B cell (primary cell): ENCODE measurements around the gene MORC1. TPM values are rescaled to one million over a fixed set of nuclear protein-coding genes. Genes with fewer than 3 reads are reported as not detected.

Experiments
- ATAC-seq: fragments of 200-7000 bp; cut with Tn5 transposase; one replicate; pipeline ENCODE4 v1.10.0; 2021; ENCODE audit warnings: low read depth, mild to moderate bottlenecking, moderate number of reproducible peaks, moderate library complexity
- CTCF ChIA-PET: fragments of 350-600 bp; sonication (Branson Sonifier 250); formaldehyde crosslinking; loops from one replicate; lab custom pipeline; 2021; ENCODE audit warnings: antibody characterized with exemption, inconsistent platforms; lab: Charles Lee
- POLR2A ChIA-PET: fragments of 350-600 bp; sonication (Branson Sonifier 250); formaldehyde crosslinking; loops from one replicate; lab custom pipeline; 2021; ENCODE audit warnings: antibody characterized with exemption; lab: Charles Lee
- DNase-seq: peaks from one replicate; pipeline ENCODE4 v3.0.0; 2013
- H2AFZ ChIP-seq: 2 replicates; pipeline ENCODE4 v1.6.1; 2012; ENCODE audit warnings: mild to moderate bottlenecking, low read depth, low read length; ENCODE audit not compliant: insufficient read depth, poor library complexity, severe bottlenecking
- H3K27ac ChIP-seq, 2 donors: 1 replicate in 1 of 2; 2 replicates in 1 of 2; pipeline ENCODE4 v1.5.1; 2012 to 2013; ENCODE audit warnings: low read length in 2 of 2, mild to moderate bottlenecking in 2 of 2, moderate library complexity in 1 of 2
- H3K27me3 ChIP-seq, 4 experiments: fragments of 200-600 bp in 1 of 4; sonication (generic) in 1 of 4; replicated peaks in 1 of 4; 1 replicate in 2 of 4; 2 replicates in 2 of 4; pipeline versions ENCODE4 v1.6.1 to v1.7.0; 2013 to 2016; ENCODE audit warnings: low read length in 3 of 4, mild to moderate bottlenecking in 2 of 4, mixed read lengths in 1 of 4, moderate library complexity in 1 of 4; ENCODE audit not compliant: insufficient read depth in 4 of 4, control insufficient read depth in 3 of 4; ENCODE audit errors: control extremely low read depth in 1 of 4
- H3K36me3 ChIP-seq, 2 experiments: replicated peaks in 1 of 2; 1 replicate in 1 of 2; 2 replicates in 1 of 2; pipeline versions ENCODE4 v1.6.1 to v1.7.1; 2013; ENCODE audit warnings: low read length in 1 of 2; ENCODE audit not compliant: insufficient read depth in 2 of 2, control insufficient read depth in 1 of 2; ENCODE audit errors: control extremely low read depth in 1 of 2, extremely low read depth in 1 of 2
- H3K4me1 ChIP-seq, 2 donors: fragments of 200-600 bp in 1 of 2; sonication (generic) in 1 of 2; 1 replicate in 1 of 2; 2 replicates in 1 of 2; pipeline versions ENCODE4 v1.5.1 to v1.6.1; 2013 to 2017; ENCODE audit warnings: low read length in 2 of 2; ENCODE audit not compliant: control insufficient read depth in 2 of 2, insufficient read depth in 2 of 2
- H3K4me2 ChIP-seq: replicated peaks from 2 replicates; pipeline ENCODE3; 2012; ENCODE audit warnings: mild to moderate bottlenecking, low read depth, low read length; ENCODE audit not compliant: poor library complexity, severe bottlenecking
- H3K4me3 ChIP-seq, 5 experiments: fragments of 200-600 bp in 1 of 5; sonication (generic) in 1 of 5; 1 replicate in 3 of 5; 2 replicates in 2 of 5; pipeline versions ENCODE4 v1.5.1 to v1.7.0; 2011 to 2016; ENCODE audit warnings: low read length in 4 of 5, mild to moderate bottlenecking in 4 of 5, low read depth in 2 of 5, control low read depth in 1 of 5, moderate library complexity in 1 of 5; ENCODE audit not compliant: insufficient read depth in 1 of 5; ENCODE audit errors: control extremely low read depth in 1 of 5, extremely low read depth in 1 of 5
- H3K79me2 ChIP-seq: fragments of 200-600 bp; sonication (generic); one replicate; pipeline ENCODE4 v1.6.0; 2016; ENCODE audit warnings: low read length; ENCODE audit not compliant: control insufficient read depth, insufficient read depth
- H3K9ac ChIP-seq: fragments of 200-600 bp; sonication (generic); 2 replicates; pipeline ENCODE4 v1.6.1; 2017; ENCODE audit warnings: mild to moderate bottlenecking, low read length, moderate library complexity
- H3K9me3 ChIP-seq, 3 donors: one replicate each; pipeline versions ENCODE4 v1.6.1 to v1.7.1; 2013; ENCODE audit warnings: low read length in 2 of 3; ENCODE audit not compliant: control insufficient read depth in 2 of 3, insufficient read depth in 1 of 3; ENCODE audit errors: control extremely low read depth in 1 of 3
- H4K20me1 ChIP-seq: 2 replicates; pipeline ENCODE4 v1.6.0; 2012; ENCODE audit warnings: mild to moderate bottlenecking, low read length; ENCODE audit not compliant: insufficient read depth, control insufficient read depth, poor library complexity, severe bottlenecking
- H3K27ac Mint-ChIP-seq: one replicate; pipeline ENCODE4 v1.8.0; 2021; ENCODE audit warnings: mixed read lengths
- H3K27me3 Mint-ChIP-seq: one replicate; pipeline ENCODE4 v1.8.0; 2021; ENCODE audit warnings: mixed read lengths
- H3K4me1 Mint-ChIP-seq: one replicate; pipeline ENCODE4 v1.8.0; 2021; ENCODE audit warnings: mixed read lengths
- H3K4me3 Mint-ChIP-seq: one replicate; pipeline ENCODE4 v1.8.0; 2021; ENCODE audit warnings: mixed read lengths
- H3K9me3 Mint-ChIP-seq: one replicate; pipeline ENCODE4 v1.8.0; 2022; ENCODE audit warnings: mixed read lengths; ENCODE audit not compliant: insufficient read depth
- EZH2 ChIP-seq: IDR thresholded peaks from 2 replicates; pipeline ENCODE4 v1.6.1; 2012; ENCODE audit warnings: borderline replicate concordance, low read depth, mild to moderate bottlenecking, moderate library complexity, low read length; ENCODE audit not compliant: insufficient read depth, poor library complexity, severe bottlenecking
- WGBS: methylation state at CpG from one replicate; pipeline ENCODE4 v1.1.5; 2013; ENCODE audit warnings: missing lambda C conversion rate; ENCODE audit not compliant: insufficient coverage; 5-methylcytosine and 5-hydroxymethylcytosine counted together
- intact Hi-C: fragments of 100-400 bp; cut with micrococcal nuclease; formaldehyde crosslinking; loops from one replicate; pipeline ENCODE4 v1.10.0; 2022
- polyA plus RNA-seq: library from polyadenylated mRNA; depleted of rRNA; stranded (reverse); fragments of >200 nt; gene quantifications from 2 replicates; pipeline ENCODE4 v1.2.3, GENCODE V29; 2012
- total RNA-seq, 2 donors: library from RNA; stranded (reverse); fragments of 120-200 nt in 1 of 2; gene quantifications; 1 replicate in 1 of 2; 2 replicates in 1 of 2; pipeline versions ENCODE4 v1.2.3 to v1.2.4, GENCODE V29; 2013 to 2022
- TF ChIP-seq, protein P1 (sequence below): fragments of 200-600 bp; IDR thresholded peaks from one replicate; pipeline ENCODE4 v1.8.0; 2022; ENCODE audit warnings: antibody characterized with exemption, mild to moderate bottlenecking

Gene MORC1
- total and polyA plus RNA-seq, 2 donors (not counting 1 experiment from before 2014, with no cell fraction given): not detected

DNA sequence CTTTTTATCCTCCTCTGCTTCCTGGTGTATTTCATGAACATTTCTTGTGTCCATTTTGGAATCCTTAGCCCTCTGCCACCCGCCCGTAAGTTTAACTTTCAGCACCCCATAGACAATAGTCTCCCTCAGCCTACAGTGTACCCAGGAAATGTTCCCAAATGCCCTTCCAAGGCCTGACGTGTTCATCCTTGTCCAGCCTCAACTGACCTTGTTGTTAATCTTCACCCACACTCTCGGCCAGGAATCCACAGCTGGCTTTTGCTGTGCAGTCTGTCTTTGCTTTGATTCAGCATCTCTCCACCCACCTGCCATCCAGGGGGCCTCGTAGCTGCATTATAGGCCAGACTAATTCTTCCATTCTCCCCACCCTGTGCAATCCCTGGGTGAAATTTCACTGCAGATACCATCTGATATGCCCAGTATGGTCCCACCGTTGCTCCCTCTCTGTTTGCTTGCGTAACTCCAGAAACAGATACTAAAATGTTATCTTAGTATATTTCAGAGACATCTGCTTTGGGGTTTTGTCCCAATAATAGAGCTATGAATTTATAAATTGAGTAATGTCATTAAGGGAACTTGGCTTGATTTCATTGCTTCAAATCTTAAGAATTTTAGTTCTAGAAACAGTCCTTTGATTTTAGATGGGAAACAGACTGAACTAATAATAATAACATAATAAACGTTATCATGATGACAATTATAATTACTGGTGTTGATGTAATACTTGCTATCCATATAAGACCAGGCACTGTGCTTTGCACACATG is 180.8 kb downstream of the MORC1 start:
- H3K27me3 Mint-ChIP-seq: peaks cover 3% of the 10 kb centered on the region
- H3K79me2 ChIP-seq: no peaks in the 10 kb centered on the region
- H3K4me3 Mint-ChIP-seq: no peak overlapping the region
- POLR2A ChIA-PET: no interaction called here
- no peak for ATAC-seq
- DNase-seq: no peak
- H3K4me1 ChIP-seq: no peaks in the 10 kb centered on the region
- no peaks in the 10 kb centered on the region for H3K36me3 ChIP-seq
- H3K4me2 ChIP-seq: no peak overlapping the region
- no peak for TF ChIP-seq EZH2
- 88% methylated on average over 5 of the region's 8 CpGs for WGBS
- H4K20me1 ChIP-seq: no peaks in the 10 kb centered on the region
- intact Hi-C loops: no loop called here
- peaks cover 1% of the 10 kb centered on the region for H3K9me3 Mint-ChIP-seq
- no peak overlapping the region for H3K27ac Mint-ChIP-seq
- no peaks in the 10 kb centered on the region for H3K4me1 Mint-ChIP-seq
- H3K4me3 ChIP-seq: no peak overlapping the region
- H3K27me3 ChIP-seq: no peaks in the 10 kb centered on the region
- H3K27ac ChIP-seq: no peak overlapping the region
- no peak overlapping the region for H3K9ac ChIP-seq
- no peak overlapping the region for H2AFZ ChIP-seq
- CTCF ChIA-PET: no interaction called here
- no peaks in the 10 kb centered on the region for H3K9me3 ChIP-seq

DNA sequence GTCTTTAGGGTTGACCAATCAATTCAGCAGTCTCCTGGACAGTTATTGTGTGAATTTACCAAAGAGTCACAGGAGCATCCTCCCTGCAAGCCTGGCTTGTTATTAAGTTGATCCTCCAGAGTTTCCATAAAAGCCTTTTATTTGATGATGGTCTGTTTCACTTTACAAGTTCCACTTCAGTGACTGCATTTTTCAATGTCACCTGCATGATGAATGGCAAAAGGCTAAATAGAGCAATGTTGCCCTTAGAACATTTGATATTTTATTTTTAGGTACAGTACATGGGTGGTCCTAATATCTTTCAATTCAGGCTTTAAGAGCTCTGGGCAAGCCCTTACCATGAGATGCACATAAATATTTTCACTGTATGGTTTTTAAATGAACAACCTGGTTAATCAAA is 186.9 kb downstream of the MORC1 start:
- ChIA-PET POLR2A (no interaction called here), CTCF (interaction anchor here (0.5 kb wide), 1 partner anchor 43 kb away, joined by 3 read pairs; no protein-coding TSS in a partner anchor)
- H3K9me3 ChIP-seq: peaks cover 0 to 3% (median 1%) of the 10 kb centered on the region in 3 donors
- TF ChIP-seq, protein P1, sequence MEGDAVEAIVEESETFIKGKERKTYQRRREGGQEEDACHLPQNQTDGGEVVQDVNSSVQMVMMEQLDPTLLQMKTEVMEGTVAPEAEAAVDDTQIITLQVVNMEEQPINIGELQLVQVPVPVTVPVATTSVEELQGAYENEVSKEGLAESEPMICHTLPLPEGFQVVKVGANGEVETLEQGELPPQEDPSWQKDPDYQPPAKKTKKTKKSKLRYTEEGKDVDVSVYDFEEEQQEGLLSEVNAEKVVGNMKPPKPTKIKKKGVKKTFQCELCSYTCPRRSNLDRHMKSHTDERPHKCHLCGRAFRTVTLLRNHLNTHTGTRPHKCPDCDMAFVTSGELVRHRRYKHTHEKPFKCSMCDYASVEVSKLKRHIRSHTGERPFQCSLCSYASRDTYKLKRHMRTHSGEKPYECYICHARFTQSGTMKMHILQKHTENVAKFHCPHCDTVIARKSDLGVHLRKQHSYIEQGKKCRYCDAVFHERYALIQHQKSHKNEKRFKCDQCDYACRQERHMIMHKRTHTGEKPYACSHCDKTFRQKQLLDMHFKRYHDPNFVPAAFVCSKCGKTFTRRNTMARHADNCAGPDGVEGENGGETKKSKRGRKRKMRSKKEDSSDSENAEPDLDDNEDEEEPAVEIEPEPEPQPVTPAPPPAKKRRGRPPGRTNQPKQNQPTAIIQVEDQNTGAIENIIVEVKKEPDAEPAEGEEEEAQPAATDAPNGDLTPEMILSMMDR: no peak
- no peak for TF ChIP-seq EZH2
- no peaks in the 10 kb centered on the region for H3K4me1 ChIP-seq
- Mint-ChIP-seq H3K4me3 (no peak overlapping the region), H3K4me1 (no peaks in the 10 kb centered on the region), H3K9me3 (peaks cover 5% of the 10 kb centered on the region), H3K27ac (no peak overlapping the region), H3K27me3 (peaks cover 36% of the 10 kb centered on the region)
- no peak overlapping the region for H2AFZ ChIP-seq
- no peak overlapping the region for H3K4me3 ChIP-seq
- H3K4me2 ChIP-seq: no peak overlapping the region
- H3K9ac ChIP-seq: no peak overlapping the region
- H3K36me3 ChIP-seq: no peaks in the 10 kb centered on the region
- no peak overlapping the region for H3K27ac ChIP-seq
- intact Hi-C loops: no loop called here
- no peaks in the 10 kb centered on the region for H4K20me1 ChIP-seq
- ATAC-seq (no peak), DNase-seq (no peak)
- no peaks in the 10 kb centered on the region for H3K27me3 ChIP-seq
- H3K79me2 ChIP-seq: no peaks in the 10 kb centered on the region
